Measurements from ENCODE around the gene GALK2. TPM values are rescaled to one million over a fixed set of nuclear protein-coding genes. Genes with fewer than 3 reads are reported as not detected.
"Not testable (repeated sequence)": the region's sequence is repeated elsewhere in the genome, so short reads cannot be mapped to it uniquely, and the experiment has no call there.

The GALK2 gene
- polyA plus RNA-seq, 3 donors = 23.6 to 30.4 (median 27.5) TPM

DNA sequence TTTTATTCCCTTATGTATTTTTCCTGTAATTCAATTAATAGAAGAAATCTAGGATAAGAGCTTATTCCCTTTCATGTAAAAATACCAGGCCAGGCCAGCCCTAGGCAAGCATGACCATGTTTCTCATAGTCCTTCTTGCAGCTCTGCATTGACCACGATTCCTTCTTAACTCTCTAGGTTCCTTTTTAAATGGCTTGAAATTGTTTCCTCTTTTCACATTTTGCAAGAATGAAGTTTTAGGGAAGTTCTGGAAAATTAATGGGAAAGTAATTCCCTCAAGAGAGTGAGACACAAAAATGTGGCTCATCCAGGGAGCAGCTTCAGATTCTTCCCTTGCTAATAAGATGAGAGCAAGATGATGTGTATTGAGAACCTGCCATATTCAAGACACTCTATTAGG is 136.5 kb downstream of the GALK2 start:
- DNase-seq (ENCODE audit: extremely low read depth in 1 of 11, low read depth in 9 of 11, low spot score in 4 of 11) = no peak

DNA sequence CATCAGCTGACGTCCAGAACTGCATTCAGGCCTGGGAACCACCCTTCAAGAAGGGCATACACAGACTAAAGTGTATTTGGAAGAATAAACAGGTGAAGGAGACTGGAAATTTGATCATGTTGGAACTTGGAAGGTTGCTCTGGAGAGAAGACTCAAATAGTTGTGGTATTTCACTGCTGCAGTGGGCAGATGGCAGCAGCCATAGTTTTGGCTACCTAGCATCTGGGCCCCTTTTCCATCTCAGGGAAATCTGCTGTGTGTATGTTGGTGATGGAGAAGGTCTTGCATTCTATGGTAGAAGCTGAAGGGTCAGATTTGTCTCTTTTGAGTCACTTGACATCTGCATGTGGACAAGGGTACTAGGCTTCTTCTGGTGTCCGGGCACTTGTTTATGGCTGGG is 138.6 kb downstream of the GALK2 start:
- no peak for DNase-seq (ENCODE audit: extremely low read depth in 1 of 11, low read depth in 9 of 11, low spot score in 4 of 11)

DNA sequence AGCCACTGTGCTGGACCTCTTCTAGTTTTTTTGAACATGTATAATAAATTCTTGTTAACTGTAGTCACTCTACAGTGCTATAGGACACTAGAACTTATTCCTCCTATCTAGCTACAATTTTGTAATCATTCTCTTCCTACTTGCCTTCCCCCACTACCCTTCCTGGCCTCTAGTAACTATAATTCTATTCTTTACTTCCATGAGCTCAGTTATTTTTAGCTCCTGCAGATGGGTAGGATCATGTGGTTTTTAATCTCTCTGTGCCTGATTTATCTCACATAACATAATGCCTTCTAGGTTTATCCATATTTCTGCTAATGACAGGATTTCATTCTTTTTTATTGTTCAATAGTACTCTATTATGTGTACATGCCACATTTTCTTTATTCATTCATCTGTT is 139.8 kb downstream of the GALK2 start:
- DNase-seq (ENCODE audit: extremely low read depth in 1 of 11, low read depth in 9 of 11, low spot score in 4 of 11) = no peak

DNA sequence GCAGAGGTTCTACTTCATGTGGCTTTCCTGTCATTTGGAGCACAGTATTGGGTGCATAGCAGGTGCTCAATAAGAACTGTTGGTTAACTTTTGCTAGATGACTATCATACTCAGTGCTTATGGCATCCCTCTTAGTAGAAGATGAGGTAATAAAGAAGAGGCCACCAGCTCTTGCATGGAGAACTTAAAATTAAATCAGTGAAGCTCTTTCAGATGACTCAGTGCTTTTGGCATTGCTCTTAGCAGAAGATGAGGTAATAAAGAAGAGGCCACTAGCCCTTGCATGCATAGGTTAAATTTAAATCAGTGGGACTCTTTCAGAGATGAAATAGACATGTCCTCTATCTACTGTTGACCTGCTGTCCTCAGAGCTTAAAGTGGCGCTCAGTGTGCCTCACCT is 143.6 kb downstream of the GALK2 start:
- no peak for DNase-seq (ENCODE audit: extremely low read depth in 1 of 11, low read depth in 9 of 11, low spot score in 4 of 11)

DNA sequence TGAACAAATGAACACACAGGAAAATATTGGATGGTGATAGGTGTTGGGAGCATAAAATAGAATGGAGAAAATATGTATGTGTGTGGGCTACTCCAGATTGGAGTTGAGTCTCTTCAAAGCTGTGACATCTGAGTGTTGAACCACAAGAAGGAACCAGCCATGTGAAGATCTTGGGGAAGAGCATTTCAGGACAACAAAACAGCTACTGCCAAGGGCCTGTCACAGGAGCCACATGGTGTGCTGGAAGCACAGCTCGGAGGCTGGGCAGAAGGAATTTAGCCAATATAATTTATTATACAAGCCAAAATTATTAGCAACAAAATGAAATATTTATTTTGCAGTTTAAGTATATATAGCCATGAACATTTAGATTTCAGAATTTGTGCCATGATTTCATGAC is 144.7 kb downstream of the GALK2 start:
- no peak for DNase-seq (ENCODE audit: extremely low read depth in 1 of 11, low read depth in 9 of 11, low spot score in 4 of 11)

DNA sequence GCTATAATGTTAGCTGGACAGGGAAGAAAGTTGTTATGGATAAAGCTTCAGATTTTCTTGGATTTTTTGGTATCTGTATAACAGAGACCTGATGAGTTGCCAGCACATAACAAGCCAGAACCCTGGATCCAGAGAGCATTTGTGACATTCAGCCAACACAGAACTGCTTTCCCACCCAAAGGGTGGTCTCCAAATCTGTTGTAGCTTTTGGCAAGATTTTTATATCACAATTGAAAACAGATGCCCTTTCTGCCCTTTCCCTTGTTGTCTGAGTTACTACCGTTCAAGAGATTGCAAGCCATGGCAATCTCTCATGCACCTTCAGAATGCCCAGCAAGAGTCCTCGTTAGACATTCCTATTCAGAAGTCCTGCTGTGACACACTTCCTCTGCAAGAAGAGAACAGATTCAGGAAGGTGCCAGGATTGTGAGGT is 145.4 kb downstream of the GALK2 start:
- DNase-seq (ENCODE audit: extremely low read depth in 1 of 11, low read depth in 9 of 11, low spot score in 4 of 11) = no peak

DNA sequence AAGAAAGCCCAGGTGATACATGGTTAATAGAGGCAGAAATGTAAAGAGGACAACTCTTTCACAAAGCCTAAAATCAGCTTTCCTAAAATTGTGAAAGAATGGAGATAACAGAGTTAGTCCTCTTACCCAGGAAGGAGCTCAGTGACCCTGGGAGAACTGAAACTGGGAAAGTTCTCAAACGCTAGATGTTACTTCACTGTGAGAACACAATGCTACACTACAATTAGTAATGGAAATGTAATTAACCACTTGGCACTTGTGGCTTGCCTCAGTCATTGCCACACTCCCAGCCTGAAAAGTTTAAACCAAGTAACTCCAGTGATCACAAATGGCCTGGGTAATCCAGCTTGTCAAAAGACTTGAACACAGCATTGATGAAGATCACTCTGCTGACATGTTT is 150.3 kb downstream of the GALK2 start:
- DNase-seq (ENCODE audit: extremely low read depth in 1 of 11, low read depth in 9 of 11, low spot score in 4 of 11) = no peak

DNA sequence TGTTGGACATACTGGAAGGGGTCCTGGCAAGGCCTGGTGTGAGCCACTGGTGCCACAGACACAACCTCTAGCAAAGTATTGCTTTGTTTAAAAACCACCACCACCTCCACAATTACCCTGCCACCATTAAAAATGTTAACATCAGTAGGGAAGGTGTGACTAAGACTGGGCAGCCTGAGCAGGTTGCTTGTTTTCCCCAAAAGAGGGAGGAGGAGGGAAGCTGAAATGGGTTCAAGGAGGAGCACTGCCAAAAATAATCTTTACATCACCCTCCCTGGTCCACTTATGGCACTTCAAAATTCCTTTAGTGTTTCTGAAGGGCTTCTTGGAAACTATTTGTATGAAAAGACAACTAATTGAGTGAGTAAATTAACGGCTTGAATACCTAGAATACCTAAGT is 153.2 kb downstream of the GALK2 start:
- no peak for DNase-seq (ENCODE audit: extremely low read depth in 1 of 11, low read depth in 9 of 11, low spot score in 4 of 11)

DNA sequence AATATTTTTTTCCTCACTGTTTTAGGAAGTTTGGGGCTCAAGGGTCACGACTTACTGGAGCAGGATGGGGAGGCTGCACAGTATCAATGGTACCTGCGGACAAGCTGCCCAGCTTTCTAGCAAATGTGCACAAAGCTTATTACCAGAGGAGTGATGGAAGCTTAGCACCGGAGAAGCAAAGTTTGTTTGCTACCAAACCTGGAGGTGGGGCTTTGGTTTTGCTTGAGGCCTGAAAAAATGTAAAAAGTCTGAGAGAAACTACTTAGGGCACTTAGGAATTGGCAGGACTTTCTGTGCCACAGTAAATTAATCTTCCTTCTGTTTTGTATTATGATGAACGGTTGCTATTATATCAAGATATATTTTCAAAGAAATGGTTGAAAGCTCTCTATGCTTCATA is 157.9 kb downstream of the GALK2 start:
- DNase-seq (ENCODE audit: extremely low read depth in 1 of 11, low read depth in 9 of 11, low spot score in 4 of 11) = no peak

DNA sequence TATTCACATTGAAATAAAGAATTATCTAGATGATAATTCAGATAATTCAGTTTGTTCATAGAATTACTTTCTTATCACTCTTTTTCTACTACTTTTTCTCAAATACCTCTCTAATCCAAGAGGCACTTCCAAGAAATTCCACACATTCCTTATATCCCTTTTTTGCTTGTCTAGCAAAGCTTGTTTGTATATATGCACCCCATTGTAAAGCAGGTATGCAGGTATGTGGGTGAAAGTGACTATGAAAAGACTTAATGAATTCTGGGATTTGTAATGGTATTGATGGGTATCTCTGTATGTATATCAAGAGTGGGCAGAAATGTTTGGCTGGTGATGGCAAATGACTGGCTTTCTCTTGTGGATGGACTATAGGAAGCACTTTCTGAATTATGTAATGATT is 158.9 kb downstream of the GALK2 start:
- DNase-seq (ENCODE audit: extremely low read depth in 1 of 11, low read depth in 9 of 11, low spot score in 4 of 11) = no peak

DNA sequence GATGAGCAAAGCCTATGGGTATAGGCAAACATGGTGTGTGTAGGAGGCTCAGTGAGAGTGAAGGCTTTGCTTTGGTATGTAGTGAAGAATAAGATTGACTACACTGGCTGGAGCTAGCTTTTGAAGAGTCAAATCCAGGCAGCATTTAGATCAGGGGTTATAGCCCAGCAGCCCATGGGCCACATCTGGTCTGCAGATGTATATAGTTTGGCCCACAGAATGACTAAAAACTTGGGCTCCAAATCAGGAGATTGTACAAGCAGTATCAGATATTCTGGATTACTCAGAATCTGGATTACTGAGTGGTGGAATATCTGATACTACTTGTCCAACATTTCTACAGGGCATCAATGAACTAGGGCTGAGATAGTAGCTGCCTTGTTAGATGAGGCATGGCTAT is 160.1 kb downstream of the GALK2 start:
- DNase-seq (ENCODE audit: extremely low read depth in 1 of 11, low read depth in 9 of 11, low spot score in 4 of 11) = no peak

DNA sequence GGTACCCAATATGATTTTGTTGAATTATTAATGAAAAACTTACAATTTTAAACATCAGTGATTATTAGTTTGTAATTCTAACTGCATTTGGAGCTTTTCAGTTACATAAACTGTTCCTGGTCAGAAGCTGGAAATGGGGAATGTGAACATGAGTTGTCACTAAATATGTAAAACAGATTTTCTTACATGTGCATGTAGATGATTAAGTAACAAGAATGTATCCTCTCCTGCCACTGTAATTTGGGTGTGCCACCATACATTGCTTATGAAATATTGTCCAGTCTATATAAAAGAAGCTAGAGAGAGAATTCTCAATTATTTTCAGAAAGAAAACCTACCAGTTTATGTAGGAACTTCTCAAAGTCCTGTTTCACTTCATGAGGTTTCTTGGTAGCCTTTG is 161.4 kb downstream of the GALK2 start:
- no peak for DNase-seq (ENCODE audit: extremely low read depth in 1 of 11, low read depth in 9 of 11, low spot score in 4 of 11)

DNA sequence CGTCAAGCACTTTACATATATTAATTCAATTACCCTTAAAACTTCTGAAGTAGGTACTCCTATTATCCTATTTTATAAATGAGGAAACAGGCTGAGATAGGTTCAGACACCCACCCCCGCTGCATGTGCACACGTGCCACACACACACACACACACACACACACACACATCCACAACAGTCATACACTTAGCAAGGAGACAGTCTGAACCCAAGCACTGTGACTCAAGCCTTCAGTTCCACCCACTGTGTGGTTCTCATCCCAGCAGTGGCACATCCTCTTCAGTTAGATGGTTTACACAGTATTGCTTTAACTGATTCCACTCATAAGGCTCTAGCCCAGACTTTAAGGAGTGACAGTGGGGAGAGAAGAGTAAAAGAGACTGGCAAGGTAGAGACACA is 161.9 kb downstream of the GALK2 start:
- DNase-seq (ENCODE audit: extremely low read depth in 1 of 11, low read depth in 9 of 11, low spot score in 4 of 11) = no peak

DNA sequence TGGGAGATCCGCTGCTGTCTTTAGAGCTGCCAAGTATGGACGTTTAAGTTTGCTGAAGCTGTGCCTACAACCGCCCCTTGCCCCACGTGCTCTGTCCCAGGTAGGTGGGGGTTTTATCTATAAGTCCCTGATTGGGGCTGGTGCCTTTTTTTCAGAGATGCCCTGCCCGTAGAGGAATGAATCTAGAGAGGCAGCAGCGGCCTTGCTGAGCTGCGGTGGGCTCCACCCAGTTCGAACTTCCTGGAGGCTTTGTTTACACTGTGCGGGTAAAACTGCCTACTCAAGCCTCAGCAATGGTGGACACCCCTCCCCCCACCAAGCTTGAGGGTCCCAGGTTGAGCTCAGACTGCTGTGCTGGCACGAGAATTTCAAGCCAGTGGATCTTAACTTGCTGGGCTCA is 169.6 kb downstream of the GALK2 start:
- DNase-seq (ENCODE audit: extremely low read depth in 1 of 11, low read depth in 9 of 11, low spot score in 4 of 11) = no peak

DNA sequence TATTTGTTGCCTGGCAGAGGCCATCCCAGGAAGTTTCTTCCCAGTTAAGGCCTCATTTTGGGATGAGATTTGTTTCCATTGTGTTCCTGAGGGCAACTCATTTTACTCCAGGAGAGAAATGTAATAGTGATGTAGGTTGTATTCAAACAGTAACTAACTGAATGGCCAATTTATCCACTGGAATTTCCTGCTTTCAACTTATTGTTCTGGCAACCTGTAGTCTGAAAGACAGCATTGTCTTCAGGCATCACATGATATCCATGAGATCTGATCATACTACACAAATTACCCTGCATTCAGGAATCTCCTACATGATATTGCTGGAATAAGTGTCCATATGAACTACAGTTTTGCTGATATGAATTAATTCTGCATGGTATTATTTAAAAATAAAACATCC is 173.5 kb downstream of the GALK2 start:
- DNase-seq (ENCODE audit: extremely low read depth in 1 of 11, low read depth in 9 of 11, low spot score in 4 of 11) = no peak

DNA sequence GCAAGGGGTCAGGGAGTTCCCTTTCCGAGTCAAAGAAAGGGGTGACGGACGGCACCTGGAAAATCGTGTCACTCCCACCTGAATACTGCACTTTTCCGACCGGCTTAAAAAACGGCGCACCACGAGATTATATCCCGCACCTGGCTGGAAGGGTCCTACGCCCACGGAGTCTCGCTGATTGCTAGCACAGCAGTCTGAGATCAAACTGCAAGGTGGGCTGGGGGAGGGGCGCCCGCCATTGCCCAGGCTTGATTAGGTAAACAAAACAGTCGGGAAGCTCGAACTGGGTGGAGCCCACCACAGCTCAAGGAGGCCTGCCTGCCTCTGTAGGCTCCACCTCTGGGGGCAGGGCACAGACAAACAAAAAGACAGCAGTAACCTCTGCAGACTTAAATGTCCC is 184.4 kb downstream of the GALK2 start:
- DNase-seq (ENCODE audit: extremely low read depth in 1 of 11, low read depth in 9 of 11, low spot score in 4 of 11) = not testable (repeated sequence)

DNA sequence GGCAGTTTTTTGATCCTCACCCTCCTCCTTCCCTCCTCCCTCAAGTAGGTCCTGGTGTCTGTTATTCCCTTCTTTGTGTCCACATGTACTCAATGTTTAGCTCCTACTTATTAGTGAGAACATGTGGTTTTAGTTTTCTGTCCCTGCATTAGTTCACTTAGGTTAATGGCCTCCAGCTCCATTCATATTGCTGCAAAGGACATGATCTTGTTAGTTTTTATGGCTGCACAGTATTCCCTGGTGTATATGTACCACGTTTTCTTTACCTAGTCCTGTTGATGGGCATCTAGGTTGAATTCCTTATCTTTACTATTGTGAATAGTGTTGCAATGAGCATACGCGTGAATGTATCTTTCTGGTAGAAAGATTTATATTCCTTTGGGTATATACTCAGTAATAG is 191.3 kb downstream of the GALK2 start:
- DNase-seq (ENCODE audit: extremely low read depth in 1 of 11, low read depth in 9 of 11, low spot score in 4 of 11) = no peak

DNA sequence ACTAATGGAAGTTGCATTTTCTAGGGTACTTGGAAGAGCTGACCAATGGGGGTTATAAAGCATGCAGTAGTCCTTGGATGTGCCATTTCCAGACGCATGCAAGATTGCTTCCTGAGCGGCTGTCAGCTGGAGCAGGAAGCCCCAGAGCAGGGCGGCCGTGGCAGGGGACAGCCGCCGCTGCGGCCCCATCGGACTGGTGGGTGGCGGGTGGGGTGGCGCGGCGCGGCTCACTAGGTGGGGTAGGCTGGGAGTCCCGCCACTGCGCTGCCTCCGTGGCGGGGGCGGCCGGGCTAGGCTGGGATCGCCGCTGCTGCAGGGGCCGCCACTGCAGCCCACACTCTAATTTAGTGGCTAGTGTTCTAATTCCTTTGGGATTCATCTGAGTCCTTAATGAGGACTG is 196.4 kb downstream of the GALK2 start:
- no peak for DNase-seq (ENCODE audit: extremely low read depth in 1 of 11, low read depth in 9 of 11, low spot score in 4 of 11)

DNA sequence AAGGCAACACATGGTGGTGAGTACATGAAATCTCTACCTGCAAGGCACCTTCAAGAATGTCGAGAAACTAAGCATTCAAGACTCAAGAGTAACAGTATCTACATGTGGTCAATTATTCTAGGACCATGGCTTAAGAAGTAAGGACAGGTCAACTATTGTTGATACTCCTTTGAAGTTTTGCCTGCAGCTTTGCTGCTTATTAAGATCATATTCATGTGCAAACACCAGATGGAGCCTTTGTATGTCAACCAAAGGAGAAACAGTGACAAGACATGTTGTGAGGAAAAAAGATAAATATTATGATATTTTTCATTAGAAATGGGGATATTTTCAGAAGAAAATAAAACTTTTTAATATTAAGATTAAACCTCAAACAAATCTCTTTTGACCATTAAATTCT is 200.7 kb downstream of the GALK2 start:
- DNase-seq (ENCODE audit: extremely low read depth in 1 of 11, low read depth in 9 of 11, low spot score in 4 of 11) = peak in 1 of 11 donors; percentile 2

DNA sequence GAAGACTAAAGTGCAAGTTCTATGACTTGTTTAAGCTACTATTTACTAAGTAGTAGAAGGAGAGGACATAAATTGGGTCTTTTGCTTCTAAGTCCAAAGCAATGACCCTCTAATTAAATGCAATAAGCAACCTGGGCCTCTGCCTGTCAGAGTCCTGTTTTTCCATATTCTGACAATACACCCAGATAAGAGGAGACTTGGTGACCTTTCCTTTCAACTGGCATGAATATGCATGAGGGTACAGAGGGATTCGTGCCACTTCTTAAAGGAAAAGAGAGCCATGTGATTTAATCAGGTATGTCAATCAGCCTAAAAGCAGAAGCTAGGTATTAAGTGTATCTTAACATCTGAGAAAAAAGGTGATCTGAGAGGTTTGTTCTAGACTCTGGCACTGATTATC is 202.3 kb downstream of the GALK2 start:
- DNase-seq (ENCODE audit: extremely low read depth in 1 of 11, low read depth in 9 of 11, low spot score in 4 of 11) = no peak

DNA sequence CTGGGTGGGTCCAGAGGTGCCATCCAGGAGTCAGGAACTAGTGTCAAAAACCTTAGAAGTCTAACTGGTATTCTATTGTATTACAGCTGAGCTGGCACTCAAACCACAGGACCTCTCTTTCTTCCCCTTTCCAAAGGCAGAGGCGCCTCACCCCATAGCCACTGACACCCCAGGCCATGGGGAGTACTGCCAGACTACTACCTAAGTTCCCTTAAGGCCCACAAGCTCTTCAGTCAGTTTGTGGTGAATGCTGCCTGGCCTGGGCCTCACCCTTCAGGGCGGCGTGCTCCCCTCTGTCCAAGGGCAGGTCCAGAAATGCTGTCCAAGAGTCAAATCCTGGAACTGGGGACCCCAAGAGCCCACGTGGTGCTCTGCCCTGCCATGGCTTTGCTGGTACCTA is 209.9 kb downstream of the GALK2 start:
- DNase-seq (ENCODE audit: extremely low read depth in 1 of 11, low read depth in 9 of 11, low spot score in 4 of 11) = no peak

DNA sequence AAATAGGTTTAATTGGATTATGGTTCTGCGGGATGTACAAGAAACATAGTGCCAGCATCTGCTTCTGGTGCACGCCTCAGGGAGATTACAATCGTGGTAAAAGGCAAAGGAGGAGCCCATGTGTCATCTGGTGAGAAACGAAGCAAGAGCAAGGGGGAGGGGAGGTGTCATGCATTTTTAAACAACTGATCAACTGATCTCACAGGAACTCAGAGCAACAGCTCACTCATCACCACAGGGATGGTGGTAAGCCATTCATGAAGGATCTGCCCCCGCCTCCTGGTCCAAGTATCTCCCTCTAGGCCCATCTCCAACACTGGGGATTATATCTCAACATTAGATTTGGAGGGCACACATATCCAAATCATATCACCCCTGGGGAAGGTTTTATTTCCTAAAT is 210.9 kb downstream of the GALK2 start:
- no peak for DNase-seq (ENCODE audit: extremely low read depth in 1 of 11, low read depth in 9 of 11, low spot score in 4 of 11)
